ENCODE results near the gene MAPK11.

Gene MAPK11

DNA sequence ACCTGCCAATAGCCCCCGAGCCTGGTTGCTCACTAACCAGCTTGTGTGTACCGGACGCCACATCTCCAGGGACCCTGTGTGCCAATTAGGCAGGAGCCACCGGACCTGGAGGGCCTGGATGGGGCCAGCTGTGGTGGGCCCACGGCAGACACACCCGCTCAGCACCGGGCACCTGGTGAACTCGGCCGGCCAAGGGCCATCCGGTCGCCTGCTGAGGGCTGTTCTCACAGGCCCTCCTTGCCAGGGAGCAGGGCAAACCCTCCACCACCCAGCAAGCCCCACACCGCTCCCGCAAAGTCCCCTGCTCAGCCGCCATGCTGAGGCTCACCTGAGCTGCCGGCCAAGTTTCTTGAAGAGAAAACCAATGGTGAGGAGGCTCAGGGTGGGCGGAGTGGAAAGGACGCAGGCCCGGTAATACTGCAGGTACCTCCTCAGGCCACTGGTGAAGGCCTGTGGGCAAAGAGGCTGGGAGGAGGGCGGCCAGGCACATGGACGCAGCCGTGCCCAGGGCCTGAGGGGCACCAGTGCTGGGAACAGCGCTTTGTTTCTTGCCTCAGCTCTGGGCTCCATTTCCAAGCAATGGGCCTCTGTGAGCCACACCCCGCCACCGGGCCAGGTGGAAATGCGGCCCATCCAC lies 42.5 kb downstream of the MAPK11 start:
- DNase-seq: no peak

DNA sequence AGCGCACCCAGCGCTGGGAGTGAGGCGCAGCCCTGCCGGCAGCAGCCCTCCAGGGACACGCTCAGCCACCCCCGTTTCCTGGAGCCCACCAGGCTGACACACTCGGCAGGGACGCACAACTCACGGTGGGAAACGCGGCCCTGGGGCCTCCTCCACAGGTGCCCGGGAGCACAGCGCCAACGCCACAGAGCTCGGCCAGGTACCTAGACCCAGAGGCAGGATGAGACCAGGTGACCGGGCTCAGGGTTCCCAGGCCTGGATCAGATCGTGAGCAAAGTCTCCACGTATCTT lies 43.4 kb downstream of the MAPK11 start:
- no peak for DNase-seq

DNA sequence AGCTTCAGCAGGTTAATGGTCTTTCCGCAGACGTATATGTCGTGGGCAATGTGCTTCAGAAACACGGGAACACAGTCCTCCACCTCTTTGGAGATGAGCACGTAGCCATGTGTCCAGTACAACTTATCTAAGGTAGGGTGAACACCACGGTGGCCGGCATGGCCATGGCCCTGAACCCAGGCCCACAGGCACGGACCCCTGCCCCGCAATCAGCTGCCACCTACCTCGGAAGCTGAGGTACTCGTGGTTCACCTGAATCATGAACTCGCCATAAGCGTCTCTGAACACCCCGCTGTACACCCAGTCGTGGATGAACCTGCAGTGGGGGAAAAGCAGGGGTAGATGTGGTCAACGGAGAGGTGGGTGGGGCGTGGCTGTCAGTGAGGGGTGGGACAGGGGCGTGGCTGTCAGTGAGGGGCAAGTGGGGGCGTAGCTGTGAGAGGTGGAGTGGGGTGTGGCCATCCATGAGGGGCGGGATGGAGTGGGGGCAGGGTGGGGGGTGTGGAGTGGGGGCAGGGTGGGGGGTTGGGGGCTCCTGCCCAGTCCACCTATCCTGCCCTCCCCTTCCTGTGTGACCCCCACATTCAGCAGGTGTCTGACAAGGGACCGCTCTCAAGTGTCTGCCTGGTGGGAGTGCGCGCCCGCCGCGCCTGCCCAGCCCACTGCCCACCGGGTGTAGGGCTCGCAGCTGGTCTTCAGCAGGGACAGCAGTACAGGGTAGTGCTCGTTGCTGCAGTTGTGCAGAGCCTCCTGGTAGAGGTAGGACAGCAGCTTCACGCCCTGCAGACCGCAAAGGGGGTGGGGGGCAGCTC lies 43.9 kb downstream of the MAPK11 start:
- no peak for DNase-seq

DNA sequence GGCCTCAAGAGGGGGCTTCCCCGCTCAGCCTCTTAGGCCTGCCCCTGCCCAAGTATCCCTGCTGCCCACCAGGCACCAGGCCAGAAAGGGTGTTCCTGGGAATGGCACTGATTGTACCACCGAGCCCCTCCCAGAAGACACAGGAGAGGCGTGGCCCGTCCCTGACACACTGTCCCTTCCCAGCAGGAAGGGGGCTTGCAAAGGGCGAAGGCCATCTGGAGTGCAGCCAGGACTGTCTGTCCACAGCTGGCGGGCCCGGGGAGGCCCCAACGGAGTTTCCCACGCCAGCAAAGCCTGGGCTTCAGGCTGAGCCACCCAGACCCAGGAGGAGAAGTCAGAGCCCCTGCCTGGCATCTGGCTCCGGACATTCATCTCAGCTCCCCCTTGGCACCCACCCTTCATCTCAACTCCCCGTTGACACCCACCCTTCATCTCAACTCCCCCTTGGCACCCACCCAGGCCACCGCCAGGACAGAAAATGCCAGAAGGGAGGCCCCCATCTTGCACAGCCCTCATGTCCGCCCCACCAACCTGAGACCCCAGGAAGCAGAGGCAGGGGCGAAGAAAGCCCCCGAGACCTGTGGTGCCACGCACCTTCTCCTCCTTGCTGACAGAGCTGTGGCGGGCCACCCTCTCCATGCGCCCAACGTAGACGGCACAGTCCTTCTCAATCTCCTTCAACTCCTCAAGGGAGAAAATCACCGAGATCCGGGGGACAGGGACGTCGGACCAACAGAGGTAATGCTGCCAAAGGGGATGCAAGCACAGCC lies 44.8 kb downstream of the MAPK11 start:
- no peak for DNase-seq

DNA sequence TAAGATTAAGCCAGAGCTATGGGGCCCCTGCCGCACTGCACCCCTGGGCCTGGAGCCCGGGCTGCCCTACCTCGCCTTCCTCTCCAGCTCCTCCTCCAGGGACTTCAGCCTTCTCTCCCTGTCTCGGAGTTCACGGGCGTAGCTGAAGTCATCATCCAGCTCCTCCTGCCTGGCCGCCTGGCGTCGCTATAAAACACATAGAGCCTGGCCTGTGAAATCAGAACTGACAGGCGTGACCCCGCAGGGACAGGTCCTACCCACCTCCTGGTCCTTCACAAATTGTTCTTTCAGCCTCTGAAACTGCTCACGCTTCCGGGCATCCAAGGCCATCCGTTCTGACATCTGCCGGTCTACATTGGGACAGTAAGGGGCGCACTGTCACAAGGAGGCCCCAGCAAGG lies 46.1 kb downstream of the MAPK11 start:
- no peak for DNase-seq

DNA sequence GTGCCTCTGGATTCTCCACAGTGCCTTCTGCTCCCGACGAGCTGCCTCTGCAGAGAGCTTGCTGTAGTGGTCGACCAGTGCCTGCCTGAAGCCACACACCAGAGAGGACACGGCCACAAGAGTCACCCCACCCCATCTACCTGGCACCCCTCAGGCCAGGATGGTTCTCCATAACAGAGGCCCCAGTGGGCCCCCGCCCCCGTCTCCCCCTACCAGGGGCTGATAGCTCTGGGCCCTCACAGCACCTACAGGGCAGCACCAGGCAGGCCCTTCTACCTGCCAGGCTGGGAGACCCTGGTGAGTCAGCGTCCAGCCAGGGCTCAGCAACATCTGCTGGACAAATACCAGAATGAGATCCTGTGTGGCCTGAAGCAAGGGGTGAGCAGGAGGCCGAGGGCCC lies 47.7 kb downstream of the MAPK11 start:
- no peak for DNase-seq

DNA sequence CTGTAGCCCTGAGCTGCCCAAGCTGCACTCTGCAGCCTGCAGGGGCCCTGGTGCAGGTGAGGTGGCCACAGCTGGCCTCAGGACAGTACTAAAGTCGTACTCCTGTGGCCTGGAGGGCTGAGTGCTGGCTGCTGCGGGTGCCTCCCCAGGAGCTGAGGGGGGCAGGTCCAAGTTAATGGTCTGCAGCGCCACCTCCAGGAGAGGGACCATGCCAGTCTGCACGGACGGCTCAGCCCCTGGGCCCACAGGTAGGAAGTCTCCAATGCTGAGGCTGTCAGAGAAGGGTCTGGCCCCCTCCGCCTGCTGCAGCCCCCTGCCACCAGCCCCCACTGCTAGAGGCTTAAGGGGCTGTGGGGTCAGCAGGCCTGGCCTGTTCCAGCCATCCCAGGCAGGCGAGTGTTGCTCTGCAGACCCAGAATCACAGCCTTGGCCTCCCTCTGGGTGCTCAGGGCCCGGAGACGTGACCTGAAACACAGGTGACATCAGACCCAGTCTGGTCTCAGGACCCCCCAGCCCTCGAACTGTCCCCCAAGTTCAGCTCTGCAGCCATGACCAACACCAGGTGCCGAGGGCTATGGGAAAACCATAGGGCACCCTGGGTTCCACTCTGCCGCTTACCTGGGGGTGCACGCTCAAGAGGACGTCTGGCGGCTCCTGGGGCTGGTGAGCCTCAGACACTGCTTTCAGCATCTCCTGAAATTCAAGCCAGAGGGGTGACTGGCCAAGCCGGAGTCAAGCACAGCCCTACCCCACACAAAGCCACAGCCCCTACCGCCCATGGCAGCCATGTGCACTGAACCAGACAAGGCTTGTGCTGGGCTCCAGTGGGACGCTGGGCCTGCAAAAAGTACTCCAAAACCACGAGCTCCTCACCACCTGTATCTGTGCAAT lies 48.5 kb downstream of the MAPK11 start:
- DNase-seq: no peak

DNA sequence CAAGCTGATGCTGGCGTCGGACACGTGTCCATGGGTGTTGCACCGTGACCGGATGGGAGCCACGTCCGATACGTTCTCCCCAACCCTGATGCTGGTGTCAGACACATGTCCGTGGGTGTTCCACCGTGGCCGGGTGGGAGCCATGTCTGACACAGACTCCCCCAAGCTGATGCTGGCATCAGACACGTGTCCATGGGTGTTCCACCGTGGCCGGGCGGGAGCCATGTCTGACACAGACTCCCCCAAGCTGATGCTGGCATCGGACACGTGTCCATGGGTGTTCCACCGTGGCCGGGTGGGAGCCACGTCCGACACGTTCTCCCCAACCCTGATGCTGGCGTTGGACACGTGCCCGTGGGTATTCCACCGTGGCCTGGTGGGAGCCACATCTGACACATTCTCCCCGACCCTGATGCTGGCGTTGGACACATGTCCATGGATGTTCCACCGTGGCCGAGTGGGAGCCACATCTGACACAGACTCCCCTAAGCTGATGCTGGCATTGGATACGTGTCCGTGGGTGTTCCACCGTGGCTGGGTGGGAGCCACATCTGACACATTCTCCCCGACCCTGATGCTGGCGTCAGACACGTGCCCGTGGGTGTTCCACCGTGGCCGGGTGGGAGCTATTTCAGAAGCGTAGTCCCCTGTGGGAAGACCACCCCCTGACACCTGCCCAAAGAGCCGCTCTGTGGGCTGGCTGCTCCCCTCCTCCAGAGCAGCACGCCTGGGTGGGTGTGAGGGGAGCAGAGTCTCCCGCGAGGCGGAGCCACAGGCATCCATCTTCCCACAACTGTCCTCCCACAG lies 49.4 kb downstream of the MAPK11 start:
- no peak for DNase-seq

DNA sequence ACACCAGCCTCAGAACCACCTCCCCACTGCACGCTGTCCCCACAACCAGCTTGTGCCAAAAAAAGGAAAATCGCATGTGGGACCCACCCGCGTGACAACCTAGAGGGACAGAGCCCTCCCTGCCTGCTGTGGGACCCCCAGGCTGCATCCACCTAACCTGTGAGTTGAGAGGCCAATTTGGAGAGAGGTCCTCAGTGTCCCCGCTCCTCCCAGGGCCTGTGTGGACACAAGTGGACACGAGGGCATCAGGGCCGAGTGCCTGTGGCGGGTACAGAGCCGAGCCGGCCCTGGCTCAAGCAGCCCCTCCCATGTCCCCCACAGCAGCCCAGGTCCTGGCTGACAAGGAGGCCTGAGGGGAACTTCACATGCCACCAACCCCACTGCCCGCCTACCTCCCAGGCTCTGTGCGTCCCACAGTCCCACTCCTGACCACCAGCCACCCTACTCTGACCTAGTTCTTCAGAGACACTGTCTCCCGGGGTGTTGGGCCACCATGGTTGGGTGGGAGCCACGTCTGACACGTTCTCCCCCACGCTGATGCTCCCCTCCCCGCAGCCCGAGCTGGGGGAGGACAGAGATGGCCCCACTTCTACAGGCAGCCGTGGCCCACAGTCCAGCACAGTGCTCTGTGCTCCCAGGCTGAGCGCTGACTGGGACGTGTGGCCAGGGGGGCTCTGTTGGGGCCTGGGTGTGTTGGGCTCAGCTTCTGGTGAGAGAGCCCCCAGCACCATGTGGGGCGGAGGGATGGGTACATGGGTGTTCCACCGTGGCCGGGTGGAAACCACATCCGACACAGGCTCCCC lies 50.2 kb downstream of the MAPK11 start:
- no peak for DNase-seq

DNA sequence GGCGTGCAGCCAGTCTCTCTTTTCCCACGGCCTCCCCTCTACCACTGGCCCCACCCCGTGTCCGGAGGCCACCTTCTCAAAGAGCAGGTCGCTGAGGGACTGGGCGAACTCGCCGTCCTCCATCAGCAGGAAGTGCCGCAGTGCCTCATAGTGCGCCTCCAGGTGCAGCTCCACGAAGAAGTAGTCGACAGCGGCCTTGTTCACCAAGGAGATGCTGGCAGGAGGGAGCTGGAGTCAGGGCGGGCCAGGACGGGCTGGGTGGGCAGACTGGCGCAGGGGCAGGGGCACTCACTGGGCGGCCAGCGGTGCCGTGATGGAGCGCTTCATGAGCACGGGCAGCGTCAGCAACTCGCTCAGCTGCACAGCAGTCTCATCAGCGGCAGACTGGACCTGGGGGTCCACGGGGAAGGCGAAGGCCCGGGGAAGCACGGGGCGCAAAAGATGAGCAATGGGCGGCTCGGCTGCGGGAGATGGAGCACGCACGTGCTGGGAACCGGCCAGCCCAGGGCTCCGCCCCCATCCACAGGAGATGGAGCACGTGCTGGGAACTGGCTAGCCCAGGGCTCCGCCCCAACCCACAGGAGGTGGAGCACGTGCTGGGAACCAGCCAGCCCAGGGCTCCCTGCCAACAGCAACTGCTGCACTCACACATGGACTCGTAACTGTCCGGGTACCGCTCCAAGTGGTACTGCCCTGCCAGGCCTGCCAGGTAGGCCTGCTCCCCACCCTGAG lies 51.0 kb downstream of the MAPK11 start:
- DNase-seq: peak in 20 of 58 donors; percentile 19 to 71 (median 40)

DNA sequence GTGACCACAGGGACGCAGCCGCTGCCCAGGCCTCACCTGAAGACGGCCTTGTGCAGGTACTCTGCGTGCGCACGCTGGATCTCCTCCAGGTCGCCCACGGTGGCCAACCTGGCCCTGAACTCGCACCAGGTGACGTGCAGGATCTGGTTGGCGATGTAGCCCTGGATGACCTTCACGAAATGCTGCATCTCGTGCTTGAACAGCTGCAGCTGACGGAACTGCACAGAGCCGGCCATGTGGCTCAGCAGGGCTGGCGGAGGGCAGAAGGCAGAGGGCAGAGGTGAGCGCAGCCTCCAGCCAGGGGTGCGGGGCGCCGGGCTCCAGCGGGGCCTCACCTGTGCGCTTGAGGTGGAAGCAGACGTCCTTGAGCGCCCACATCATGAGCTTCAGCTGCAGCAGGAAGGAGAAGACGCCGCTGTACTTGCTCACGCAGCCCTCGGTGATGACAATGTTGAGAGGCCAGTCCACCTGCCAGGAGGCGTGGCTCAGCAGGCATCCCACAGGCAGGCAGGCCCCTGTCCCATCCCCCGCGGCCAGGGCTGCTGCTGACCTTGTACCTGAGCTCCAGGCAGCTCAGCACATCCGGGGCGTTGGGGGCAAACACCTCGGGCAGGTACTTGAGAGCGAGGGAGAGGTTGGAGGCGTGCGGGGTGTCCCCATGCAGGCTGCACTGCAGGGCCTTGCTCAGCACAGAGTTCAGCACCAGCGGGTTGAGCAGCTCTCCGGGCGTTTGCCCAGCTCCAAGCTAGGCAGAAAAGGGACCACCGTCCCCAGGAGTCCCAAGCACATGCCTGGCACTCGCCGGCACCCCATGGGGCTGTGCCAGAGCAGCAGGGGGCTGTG lies 51.8 kb downstream of the MAPK11 start:
- no peak for DNase-seq

DNA sequence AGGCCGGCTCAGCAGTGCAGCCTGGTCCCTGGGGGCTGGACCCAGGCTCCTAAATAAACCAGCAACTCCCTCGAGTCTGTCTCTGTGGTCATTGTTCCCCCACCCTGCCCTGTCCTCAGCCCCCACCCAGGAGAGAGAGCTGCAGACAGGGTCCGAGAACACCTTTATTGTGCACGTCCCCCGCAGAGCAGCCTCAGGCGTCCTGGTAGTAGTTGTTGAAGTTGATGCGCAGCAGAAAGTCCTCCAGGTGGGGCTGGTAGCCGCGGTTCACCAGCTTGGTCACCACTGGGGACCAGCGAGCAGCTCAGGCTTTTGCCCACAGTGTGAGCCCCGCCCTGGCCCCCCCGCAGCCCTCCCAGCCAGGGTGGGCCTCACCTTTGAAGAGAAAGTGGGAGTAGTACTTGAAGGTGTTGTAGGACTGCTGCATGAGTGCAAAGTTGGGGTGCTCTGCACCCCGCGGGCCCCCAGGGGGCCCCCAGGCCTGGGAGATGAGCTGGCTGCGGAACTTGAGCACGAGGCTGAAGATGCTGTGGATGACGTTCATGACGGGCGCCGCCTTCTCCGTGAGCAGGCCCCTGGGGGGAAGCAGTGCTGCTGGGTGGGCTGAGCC lies 52.5 kb downstream of the MAPK11 start:
- DNase-seq: no peak

DNA sequence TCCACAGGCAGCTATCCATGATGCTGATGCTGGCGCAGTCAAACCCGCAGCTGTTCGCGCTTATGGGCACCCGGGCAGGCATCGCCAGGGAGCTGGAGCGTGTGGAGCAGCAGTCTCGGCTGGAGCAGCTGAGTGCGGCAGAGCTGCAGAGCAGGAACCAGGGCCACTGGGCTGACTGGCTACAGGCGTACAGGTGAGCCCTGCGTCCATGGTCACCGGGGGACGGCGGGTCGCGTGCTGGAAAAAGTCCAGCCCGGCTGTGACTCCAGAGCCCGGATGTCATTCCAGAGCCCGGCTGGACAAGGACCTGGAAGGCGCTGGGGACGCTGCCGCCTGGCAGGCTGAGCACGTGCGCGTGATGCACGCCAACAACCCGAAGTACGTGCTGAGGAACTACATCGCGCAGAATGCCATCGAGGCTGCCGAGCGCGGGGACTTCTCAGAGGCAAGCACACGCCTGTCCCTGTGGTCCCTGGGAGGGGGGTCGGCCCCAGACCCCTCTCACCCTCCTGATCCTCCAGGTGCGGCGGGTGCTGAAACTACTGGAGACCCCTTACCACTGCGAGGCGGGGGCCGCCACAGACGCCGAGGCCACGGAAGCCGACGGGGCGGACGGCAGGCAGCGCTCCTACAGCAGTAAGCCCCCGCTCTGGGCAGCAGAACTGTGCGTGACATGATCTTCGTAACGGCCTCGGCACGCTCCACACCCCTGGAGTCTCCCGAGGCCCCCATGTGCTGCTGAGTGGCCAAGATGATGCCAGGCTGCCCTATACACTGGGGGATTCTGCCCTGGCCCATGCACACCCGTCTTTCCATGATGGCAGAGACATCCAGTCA lies 53.3 kb downstream of the MAPK11 start:
- DNase-seq: no peak

DNA sequence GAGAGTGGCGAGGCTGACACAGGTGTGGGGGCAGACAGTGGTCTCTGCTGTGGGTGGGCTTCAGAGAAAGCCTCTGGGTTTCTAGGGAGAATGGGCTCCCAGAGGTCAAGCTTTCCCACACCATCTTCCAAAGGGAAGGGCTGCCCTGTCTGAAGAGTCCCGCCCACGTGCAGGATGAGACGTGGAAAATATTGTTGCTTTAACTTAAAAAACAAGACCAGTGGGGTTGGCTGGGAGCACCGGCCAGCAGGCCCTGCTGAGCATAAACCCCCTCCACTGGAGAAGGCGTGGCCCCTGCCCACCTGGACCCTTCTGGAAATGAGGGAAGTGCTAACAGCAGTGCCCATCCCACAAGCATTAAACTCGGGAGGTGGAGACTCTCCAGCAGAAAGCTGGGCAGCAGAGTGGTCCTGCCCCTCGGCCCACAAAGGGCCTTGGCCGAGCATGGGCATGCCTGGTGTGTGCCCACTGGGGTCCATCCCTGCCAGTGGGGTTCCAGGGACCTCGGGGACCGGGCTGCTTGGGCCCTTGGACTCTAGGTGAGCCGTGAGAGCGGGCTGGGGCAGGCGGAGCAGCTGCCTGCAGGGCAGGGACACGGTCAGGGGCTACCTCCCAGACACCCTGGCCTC lies 54.0 kb downstream of the MAPK11 start:
- no peak for DNase-seq

DNA sequence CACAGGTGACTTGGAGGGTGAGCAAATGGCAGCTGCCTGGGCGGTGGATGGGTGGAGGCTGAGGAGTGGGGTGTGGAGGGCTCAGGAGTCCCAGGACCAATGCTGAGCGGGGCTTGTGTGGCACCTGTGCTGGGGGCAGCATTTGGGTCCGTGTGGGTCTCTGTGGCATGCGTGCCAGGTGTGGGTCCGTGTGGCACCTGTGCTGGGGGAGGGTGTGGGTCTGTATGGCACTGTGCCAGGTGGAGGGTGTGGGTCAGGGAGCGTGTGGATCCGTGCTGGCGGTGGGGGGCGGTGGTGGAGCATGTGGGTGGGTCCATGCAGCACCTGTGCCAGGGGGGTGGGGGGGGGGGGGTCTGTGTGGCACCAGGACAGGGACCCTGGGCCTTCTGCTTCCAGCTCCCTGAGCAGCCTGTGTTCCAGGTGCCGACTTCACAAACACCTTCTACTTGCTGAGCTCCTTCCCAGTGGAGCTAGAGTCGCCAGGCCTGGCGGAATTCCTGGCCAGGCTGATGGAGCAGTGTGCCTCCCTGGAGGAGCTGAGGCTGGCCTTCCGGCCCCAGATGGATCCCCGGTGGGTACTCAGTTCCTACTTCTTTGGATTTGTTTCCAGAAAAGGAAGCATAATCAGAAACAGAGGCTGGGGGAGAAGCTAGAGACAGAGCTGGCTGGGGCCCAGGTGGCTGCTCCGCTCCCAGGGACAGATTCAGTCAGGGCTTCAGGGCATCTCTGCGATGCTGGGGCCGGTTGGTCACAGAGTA lies 54.7 kb downstream of the MAPK11 start:
- DNase-seq: no peak
